ENCODE results near the gene ABCG1. TPM values are rescaled to one million over a fixed set of nuclear protein-coding genes. Genes with fewer than 3 reads are reported as not detected.

ABCG1 gene
- 42.7 and 94.0 TPM in 2 replicates for total RNA-seq

GRCh38 chr21:42218836-42219605 lies at the start of gene ABCG1:
Gene ABCG1 (plus strand): TSS chr21:42219140. CDS start chr21:42219263, 123 bp downstream.

GRCh38 chr21:42315296-42315891 lies 96.5 kb downstream of the ABCG1 start, which contains the start of gene TFF3:
Gene TFF3 (minus strand): TSS chr21:42315409. CDS start chr21:42315374, 35 bp downstream.

Other genes with a start within 250 kb of the ABCG1 start
- 3.4 and 6.0 TPM in 2 replicates for gene ZBTB21, start 208.8 kb upstream of the ABCG1 start, total RNA-seq
- not detected in 2 replicates for gene UMODL1, start 147.8 kb upstream of the ABCG1 start, total RNA-seq
- gene TFF3, start 96.3 kb downstream of the ABCG1 start, total RNA-seq, result 0.24 TPM in 1 of 2 replicates, not detected in the other
- not detected in 2 replicates for gene TFF2, start 131.9 kb downstream of the ABCG1 start, total RNA-seq
- gene TFF1, start 147.4 kb downstream of the ABCG1 start, total RNA-seq, result not detected in 2 replicates
- gene TMPRSS3, start 176.9 kb downstream of the ABCG1 start, total RNA-seq, result not detected in 2 replicates
- gene UBASH3A, start 184.8 kb downstream of the ABCG1 start, total RNA-seq, result not detected in 2 replicates

Data from tracheal epithelial cell (primary cell).